ENCODE measurements around the gene PCNX4.

Gene PCNX4

DNA sequence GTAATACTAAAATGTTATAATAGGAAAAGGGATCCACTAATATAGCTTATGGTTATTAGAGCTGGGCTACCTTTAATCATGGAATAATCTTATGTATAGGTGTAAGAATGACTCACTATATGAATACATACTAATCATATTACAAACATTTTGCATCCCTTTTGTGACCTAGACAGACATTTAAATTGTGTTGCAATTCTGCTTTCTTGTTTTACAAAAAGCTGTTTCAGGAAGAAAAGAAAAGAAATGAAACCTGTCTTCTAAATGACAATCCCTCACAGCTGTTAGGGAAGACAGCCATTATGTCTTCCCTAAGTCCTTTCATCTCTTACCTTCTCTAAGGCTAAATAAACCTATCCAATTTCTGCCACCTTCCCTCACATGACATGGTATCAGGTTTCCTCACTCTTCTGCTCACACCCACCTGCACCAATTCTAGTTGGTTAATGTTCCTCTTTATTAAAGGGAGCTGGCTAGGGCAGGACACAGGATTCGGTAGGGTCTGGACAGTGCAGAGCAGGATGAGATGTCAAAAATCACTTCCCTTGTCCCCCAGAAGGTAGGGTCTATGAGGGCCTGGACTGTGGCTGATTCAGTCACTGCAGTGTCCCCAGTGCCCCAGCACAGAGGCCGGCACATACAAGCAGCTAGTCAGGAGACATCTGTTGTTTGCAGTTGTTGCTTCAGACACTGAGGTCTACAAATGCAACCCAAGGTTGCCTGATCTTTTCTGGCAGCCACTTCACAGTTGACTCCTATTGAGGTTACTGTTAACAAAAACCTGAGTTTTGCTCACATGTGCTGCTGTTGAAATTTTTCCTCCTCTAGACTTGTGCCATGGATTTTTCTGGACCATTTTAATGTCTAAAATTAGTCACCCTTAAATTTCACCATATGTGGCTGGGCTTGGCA is 69.7 kb downstream of the PCNX4 start:
- TF ChIP-seq, protein P1, sequence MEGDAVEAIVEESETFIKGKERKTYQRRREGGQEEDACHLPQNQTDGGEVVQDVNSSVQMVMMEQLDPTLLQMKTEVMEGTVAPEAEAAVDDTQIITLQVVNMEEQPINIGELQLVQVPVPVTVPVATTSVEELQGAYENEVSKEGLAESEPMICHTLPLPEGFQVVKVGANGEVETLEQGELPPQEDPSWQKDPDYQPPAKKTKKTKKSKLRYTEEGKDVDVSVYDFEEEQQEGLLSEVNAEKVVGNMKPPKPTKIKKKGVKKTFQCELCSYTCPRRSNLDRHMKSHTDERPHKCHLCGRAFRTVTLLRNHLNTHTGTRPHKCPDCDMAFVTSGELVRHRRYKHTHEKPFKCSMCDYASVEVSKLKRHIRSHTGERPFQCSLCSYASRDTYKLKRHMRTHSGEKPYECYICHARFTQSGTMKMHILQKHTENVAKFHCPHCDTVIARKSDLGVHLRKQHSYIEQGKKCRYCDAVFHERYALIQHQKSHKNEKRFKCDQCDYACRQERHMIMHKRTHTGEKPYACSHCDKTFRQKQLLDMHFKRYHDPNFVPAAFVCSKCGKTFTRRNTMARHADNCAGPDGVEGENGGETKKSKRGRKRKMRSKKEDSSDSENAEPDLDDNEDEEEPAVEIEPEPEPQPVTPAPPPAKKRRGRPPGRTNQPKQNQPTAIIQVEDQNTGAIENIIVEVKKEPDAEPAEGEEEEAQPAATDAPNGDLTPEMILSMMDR (conservative IDR thresholded peaks at IDR 0.05; ENCODE audit: control insufficient read depth, insufficient read depth, low read depth, low read length) = no peak
- DNase-seq (ENCODE audit: low read depth) = peak; percentile 69
- no peak overlapping the region for H3K4me3 ChIP-seq (ENCODE audit: control insufficient read depth, low read depth, low read length)

DNA sequence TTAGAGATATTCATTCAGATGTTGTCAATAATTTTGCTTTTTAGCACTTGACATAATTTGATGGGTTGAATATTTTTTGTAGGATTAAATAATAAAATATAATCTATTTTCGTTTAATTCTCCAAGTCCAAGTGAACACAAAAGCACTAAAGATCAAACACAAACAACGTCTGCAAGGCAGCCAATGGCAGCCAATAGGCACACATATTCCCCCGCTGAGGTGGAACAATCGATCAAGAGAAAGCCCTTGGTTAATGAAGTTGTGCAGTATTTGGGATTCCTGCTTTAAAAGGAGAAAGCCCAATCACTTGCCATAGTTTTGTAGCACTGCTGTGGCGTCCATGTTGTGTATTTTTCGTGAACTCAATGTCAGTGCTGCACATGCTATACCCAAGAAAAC is 72.0 kb downstream of the PCNX4 start:
- TF ChIP-seq, protein P1 (conservative IDR thresholded peaks at IDR 0.05; ENCODE audit: control insufficient read depth, insufficient read depth, low read depth, low read length) = no peak
- no peak overlapping the region for H3K4me3 ChIP-seq (ENCODE audit: control insufficient read depth, low read depth, low read length)
- DNase-seq (ENCODE audit: low read depth) = no peak

DNA sequence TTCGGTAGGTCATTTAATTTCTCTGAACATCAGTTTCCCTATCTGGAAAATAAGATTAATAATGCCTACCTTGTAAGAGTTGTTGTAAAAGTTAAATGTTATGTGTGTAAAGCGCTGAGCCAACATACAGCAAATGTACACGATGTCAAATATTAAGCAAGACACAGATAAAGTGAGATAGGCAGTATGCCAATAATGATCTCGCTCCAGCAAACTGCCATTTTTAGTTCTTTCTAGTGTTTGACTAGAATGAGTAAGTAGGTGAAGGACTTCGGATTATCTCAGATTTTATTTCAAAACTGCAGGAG is 72.6 kb downstream of the PCNX4 start:
- H3K4me3 ChIP-seq (ENCODE audit: control insufficient read depth, low read depth, low read length) = peak overlapping the region; percentile 82
- TF ChIP-seq, protein P1 (conservative IDR thresholded peaks at IDR 0.05; ENCODE audit: control insufficient read depth, insufficient read depth, low read depth, low read length) = no peak
- DNase-seq (ENCODE audit: low read depth) = no peak

DNA sequence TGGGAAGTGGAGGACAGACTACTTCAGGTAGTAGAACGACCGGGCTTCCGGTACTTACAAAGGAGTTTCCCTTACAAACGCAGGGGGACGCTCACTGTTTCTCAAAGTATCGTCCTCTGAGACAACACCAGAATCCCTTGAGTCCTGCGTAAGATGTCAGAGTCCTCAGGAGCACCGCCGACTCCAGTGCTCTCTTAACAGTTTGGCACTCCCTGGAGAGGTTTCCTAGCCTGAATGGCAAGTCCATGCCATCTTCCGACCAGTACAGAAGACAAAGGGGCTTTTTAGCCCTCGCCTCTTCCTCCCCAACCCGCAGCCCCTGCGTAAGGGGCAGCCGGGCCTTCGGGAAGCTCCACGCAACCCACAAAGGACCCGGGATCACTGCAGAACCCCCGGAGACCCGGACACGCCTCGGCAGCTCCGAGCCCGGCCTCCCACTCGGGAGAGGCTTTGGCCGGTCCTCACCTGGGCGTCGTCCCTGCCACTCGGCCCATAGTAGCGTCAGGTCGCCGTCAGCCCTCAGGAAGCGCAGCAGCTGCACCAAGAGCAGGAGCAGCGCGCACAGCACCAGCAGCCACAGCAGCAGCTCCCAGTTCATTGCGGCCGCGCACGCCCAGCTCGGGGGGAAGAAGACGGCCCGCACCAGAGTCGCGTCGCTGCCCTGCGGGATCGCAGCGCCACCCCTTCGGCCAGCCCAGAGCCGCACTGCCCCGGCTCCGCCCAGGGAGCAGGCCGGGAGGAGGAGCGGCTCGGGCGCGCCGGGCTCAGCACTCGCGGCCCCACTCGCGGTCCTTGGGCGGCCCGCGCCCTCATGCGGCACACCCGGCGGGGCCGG is 73.2 kb downstream of the PCNX4 start, which contains the start of gene DHRS7:
DHRS7 (minus strand) TSS at position 687 of the 835 bp plus-strand sequence; CDS start at position 598, 89 bp downstream.
- TF ChIP-seq, protein P1 (conservative IDR thresholded peaks at IDR 0.05; ENCODE audit: control insufficient read depth, insufficient read depth, low read depth, low read length) = peak; percentile 31
- DNase-seq (ENCODE audit: low read depth) = peak; percentile 68
- peak within 1 kb of the TSS; percentile 82 for H3K4me3 ChIP-seq (ENCODE audit: control insufficient read depth, low read depth, low read length)

DNA sequence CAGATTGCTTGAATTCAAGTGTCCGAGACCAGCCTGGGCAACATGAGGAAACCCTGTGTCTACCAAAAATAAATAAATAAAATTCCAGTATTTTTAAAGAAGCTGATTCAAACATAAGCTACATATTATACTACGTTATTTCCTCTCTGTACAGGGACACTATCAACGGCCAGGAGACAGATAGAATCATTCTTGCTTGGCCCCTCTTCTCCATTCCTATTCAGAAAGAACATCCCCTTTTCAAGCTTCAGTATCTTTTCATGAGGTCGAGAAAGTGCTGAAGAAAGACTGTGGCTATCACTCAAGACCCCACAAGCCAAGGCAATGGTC is 73.8 kb downstream of the PCNX4 start:
- TF ChIP-seq, protein P1 (conservative IDR thresholded peaks at IDR 0.05; ENCODE audit: control insufficient read depth, insufficient read depth, low read depth, low read length) = no peak
- DNase-seq (ENCODE audit: low read depth) = no peak
- H3K4me3 ChIP-seq (ENCODE audit: control insufficient read depth, low read depth, low read length) = peak overlapping the region; percentile 40

DNA sequence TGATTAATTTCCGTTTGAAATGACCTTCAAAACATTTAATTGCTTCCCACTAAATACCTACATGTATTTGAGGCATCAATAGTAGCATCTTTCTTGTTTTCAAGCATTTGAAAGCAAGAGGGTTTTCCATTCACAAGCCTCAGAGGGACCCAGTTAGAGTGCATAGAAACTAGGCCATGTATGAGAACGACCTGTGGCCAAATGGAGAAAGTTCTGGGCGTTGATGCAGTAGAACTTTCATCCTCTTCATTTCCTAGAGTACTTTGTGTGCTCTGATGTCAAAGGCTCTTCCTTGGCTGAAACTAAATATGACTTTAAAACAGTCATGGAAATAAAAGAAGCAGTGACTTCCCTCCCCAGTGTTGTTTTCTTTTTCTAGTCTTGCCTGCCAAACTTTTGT is 74.4 kb downstream of the PCNX4 start:
- DNase-seq (ENCODE audit: low read depth) = no peak
- no peak overlapping the region for H3K4me3 ChIP-seq (ENCODE audit: control insufficient read depth, low read depth, low read length)
- TF ChIP-seq, protein P1 (conservative IDR thresholded peaks at IDR 0.05; ENCODE audit: control insufficient read depth, insufficient read depth, low read depth, low read length) = no peak

Measured in fibroblast of mammary gland (primary cell).